Activated naive CD8-positive, alpha-beta T cell (primary cell): Measurements from ENCODE around the gene PWP2.
"Not testable (repeated sequence)": the region's sequence is repeated elsewhere in the genome, so short reads cannot be mapped to it uniquely, and the experiment has no call there.

Experiments used
- H3K27ac Mint-ChIP-seq: one replicate; pipeline ENCODE4 v1.8.0; 2021; ENCODE audit warnings: mixed read lengths
- H3K27me3 Mint-ChIP-seq: one replicate; pipeline ENCODE4 v1.8.0; 2021; ENCODE audit warnings: mixed read lengths
- H3K36me3 Mint-ChIP-seq: one replicate; pipeline ENCODE4 v1.8.0; 2021; ENCODE audit warnings: mixed read lengths
- H3K4me1 Mint-ChIP-seq: one replicate; pipeline ENCODE4 v1.8.0; 2021; ENCODE audit warnings: low read depth, mixed read lengths
- H3K4me3 Mint-ChIP-seq: one replicate; pipeline ENCODE4 v1.8.0; 2021; ENCODE audit warnings: mild to moderate bottlenecking, mixed read lengths
- H3K9me3 Mint-ChIP-seq: one replicate; pipeline ENCODE4 v1.8.0; 2021; ENCODE audit warnings: low read depth, mixed read lengths

Gene PWP2

DNA sequence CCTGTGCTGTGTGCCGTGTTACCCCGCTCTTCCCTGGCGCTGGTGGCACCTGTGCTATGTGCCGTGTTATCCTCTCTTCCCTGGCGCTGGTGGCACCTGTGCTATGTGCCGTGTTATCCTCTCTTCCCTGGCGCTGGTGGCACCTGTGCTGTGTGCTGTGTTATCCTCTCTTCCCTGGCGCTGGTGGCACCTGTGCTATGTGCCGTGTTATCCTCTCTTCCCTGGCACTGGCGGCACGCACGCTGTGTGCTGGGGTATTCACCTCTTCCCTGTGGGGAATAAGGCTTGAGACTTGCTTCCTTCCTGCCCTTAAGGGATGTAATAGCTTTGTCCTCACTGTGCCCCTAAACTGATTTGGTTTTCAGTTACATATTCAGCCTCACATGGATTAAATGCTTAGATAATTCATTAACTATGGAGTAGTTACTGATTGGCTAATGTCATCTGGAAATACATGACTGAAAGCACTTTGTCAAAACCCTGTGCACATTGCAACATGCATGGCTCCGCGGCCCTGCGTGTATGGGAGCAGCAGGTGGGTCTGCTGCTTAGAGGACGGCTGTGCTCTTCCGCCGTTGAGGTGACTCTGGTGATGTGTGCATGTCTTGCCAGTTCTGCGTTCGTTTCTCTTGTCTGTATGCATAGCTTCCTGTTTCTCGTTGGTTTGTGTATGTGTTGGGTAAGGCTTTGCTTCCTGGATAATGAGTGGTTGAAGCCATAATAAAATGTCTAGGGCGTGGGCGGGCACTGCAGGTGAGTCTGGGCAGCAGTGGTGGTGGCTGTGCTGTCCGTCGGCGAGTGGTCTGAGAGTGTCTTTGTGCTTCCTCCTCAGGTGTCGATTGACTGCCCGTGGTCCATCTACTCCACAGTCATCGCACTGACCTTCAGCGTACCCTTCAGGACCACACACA lies 17.9 kb upstream of the PWP2 start:
- no peaks in the 10 kb centered on the region for H3K27me3 Mint-ChIP-seq

DNA sequence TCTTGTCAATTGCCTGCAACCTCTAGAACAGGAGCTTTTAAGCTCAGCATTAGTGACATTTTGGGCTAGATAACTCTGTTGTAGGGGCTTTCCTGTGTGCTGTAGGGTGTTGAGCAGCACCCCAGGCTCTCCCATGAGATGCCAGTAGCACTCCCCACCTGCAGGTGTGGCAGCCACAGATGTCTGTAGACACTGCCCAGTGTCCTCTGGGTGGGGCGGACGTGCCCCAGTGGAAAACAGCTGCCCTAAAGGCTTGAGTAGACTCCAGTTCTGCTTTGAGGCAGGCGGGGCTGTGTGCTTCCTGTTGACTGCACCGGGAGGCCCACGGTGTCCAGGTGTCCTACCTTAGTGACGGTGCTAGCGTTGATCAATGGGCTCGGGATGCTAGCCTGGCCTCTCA lies 16.9 kb upstream of the PWP2 start:
- Mint-ChIP-seq H3K27ac (peak overlapping the region; percentile 95), H3K9me3 (no peaks in the 10 kb centered on the region), H3K27me3 (no peaks in the 10 kb centered on the region), H3K4me1 (peaks cover 67% of the 10 kb centered on the region), H3K4me3 (peak overlapping the region; percentile 70), H3K36me3 (peaks cover 24% of the 10 kb centered on the region)

More for the DNA sequence above, 17.9 kb upstream of the PWP2 start:
- H3K9me3 Mint-ChIP-seq: no peaks in the 10 kb centered on the region
- H3K36me3 Mint-ChIP-seq: peaks cover 27% of the 10 kb centered on the region
- H3K4me1 Mint-ChIP-seq: peaks cover 73% of the 10 kb centered on the region
- H3K27ac Mint-ChIP-seq: peak overlapping the region; percentile 95
- H3K4me3 Mint-ChIP-seq: peak overlapping the region; percentile 70

DNA sequence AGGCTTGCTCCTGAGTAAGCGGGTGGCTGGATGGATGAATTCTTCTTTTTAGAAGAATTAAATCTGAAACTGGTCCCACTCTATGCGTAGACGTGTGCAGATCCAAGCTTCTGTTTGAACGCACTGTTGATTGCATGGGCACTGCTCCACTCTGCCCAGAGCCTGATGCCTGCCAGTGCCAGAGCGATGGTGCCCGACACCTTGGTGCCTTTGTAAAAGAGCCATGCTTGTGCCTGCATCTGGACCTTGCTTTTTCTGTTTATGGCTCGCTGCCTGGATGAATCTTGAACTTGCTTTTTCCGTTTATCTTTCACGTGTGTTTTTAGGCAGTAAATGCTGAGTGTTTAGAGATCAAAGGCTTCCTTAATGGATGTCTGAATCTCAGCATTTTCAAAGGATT lies 15.0 kb upstream of the PWP2 start:
- Mint-ChIP-seq H3K27me3 (no peaks in the 10 kb centered on the region), H3K9me3 (no peaks in the 10 kb centered on the region), H3K27ac (peak overlapping the region; percentile 46), H3K4me3 (no peak overlapping the region), H3K36me3 (peaks cover 19% of the 10 kb centered on the region), H3K4me1 (peaks cover 48% of the 10 kb centered on the region)

DNA sequence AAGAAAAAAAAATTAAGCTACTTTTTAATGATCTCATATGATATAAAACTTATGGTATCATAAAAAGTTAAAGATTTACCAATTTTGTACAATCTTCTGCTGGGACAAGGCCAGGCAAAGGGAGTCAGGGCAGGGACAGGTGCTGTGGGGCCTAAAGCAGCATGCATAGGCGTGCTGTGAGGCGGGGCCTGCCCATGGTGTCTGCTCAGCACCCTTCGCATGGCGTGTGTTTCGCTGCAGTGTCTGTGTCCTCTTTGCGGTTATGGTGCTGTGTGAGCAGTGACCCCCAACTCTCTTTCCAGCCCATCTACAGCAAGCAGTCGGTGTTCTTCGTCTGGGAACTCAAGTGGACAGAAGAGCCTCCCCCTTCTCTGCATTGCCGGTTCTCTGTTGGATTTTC lies 13.4 kb upstream of the PWP2 start:
- Mint-ChIP-seq H3K27me3 (no peaks in the 10 kb centered on the region), H3K9me3 (no peaks in the 10 kb centered on the region), H3K4me3 (no peak overlapping the region), H3K36me3 (peaks cover 19% of the 10 kb centered on the region), H3K27ac (peak overlapping the region; percentile 58), H3K4me1 (peaks cover 32% of the 10 kb centered on the region)

DNA sequence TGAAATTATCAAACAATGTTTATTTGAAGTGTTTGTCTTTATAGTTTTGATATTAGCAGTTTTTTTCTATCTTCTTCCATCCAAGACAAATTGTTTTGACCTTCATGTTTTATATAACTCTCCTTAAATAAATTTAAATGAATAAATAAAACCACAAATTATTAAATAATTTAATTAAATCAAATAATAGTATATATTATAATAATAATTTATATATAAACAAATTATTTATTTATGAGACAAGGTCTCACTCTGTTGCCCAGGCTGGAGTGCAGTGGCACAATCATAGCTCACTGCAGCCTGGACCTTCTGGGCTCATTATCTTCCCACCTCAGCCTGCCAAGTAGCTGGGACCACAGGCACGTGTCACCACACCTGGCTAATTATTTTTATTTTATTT lies 12.4 kb upstream of the PWP2 start:
- Mint-ChIP-seq H3K4me1 (peaks cover 21% of the 10 kb centered on the region), H3K9me3 (no peaks in the 10 kb centered on the region), H3K27me3 (no peaks in the 10 kb centered on the region), H3K36me3 (peaks cover 11% of the 10 kb centered on the region), H3K4me3 (no peak overlapping the region), H3K27ac (no peak overlapping the region)

DNA sequence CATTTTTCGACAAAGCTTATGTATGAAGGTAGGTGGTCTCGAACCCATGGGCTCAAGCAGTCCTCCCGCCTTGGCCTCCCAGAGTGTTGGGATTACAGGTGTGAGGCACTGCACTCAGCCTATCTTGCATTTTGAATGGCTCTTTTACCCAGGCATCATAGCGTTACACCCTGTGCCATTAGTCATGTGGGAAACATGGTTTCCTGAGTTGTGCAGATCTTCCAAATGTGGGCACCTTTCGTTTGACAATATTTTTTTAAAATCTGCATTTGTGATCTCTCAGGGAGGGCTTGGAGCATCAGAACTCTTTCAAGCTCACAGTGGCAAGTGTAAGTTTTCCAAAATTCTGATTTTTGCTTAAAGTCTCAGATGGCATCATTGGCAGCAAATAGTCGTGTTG lies 8.7 kb upstream of the PWP2 start:
- H3K4me3 Mint-ChIP-seq, H3K27me3 Mint-ChIP-seq, H3K4me1 Mint-ChIP-seq, H3K9me3 Mint-ChIP-seq, H3K27ac Mint-ChIP-seq, H3K36me3 Mint-ChIP-seq: not testable (repeated sequence)

DNA sequence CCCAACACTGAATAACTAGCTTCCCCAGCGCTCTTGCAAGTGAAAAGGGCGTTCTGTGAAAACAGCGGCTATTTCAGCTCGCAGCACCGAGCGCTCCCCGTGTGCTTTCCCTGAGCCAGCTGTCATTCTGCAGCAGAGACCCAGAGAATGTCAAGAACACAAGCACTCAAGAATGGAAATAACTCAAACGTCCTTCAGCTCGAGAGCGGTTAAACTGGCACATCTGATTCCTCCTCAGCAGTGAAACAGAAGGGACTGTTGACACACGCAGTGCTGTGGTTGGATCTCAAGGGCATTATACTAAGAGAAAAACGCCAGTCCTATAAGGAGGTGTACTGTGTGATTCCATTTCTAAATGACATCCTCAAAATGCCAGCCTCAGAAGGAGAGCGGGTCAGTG lies 8.2 kb upstream of the PWP2 start:
- not testable (repeated sequence) for H3K9me3 Mint-ChIP-seq, H3K27ac Mint-ChIP-seq, H3K27me3 Mint-ChIP-seq, H3K4me1 Mint-ChIP-seq, H3K36me3 Mint-ChIP-seq, H3K4me3 Mint-ChIP-seq

DNA sequence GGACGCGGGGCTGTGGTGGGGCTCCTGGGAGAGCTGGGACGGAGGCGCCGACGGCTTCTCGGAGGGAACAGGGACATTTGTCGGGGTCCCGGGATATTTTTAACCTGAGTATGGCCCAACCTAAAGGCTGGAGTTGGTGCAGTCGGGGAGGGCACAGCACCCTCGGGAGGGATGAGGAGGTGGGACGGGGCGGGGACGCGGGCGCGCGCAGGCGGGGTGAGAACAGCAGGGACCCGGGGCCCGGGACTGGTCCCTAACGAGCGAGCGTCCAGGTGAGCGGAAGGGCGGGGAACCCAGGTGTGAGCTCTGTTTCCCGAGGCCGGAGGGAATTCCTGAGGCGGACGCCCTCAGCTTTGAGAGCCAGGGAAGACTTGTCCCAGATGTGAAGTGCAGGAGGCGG lies 390 bp downstream of the PWP2 start:
- not testable (repeated sequence) for H3K27me3 Mint-ChIP-seq, H3K4me1 Mint-ChIP-seq, H3K9me3 Mint-ChIP-seq, H3K36me3 Mint-ChIP-seq, H3K27ac Mint-ChIP-seq, H3K4me3 Mint-ChIP-seq

DNA sequence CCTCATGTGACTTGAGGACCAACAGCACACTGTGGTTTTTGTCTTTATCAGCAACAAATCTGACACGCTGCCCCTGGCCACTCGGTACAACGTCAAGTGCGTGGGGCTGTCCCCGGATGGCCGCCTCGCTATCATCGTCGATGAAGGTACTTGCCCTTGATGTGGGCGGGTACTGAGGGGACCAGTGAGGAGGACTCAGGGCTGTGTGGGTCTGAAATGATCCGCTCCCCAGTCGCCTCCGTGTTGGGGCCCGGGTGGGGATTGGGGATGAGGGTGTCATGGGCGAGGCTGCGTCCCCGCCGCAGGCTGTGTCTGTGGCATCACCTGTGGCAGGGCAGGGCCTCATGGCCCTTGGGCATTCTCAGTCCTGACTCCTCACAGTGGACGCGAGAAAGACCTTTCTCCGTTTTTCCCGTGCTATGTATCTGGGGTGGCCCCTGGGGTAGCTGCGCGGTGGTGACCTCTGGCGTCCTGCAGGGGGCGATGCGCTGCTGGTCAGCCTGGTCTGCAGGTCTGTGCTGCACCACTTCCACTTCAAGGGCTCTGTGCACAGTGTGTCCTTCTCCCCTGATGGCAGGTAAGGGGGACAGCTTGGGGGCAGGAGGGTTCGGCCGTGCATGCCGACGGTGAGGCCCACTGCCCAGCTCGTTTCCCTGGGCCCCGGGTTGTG lies 6.6 kb downstream of the PWP2 start:
- H3K4me3 Mint-ChIP-seq, H3K27me3 Mint-ChIP-seq, H3K9me3 Mint-ChIP-seq, H3K4me1 Mint-ChIP-seq, H3K27ac Mint-ChIP-seq, H3K36me3 Mint-ChIP-seq: not testable (repeated sequence)

DNA sequence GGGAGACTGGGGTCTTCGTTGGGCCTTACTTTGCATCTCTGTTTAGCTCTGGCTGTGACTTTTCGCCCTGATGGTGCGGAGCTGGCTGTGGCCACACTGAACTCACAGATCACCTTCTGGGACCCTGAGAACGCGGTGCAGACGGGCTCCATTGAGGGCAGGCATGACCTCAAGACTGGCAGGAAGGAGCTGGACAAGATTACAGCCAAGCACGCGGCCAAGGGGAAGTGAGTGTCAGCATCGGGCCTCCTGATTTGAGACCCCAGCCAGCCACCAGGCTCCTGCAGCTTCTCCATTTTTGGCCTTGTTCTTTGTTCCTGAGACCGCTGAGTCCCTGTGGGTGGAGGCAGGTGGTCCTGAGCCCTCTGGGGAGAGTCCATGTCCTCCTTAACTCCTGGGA lies 14.9 kb downstream of the PWP2 start:
- not testable (repeated sequence) for H3K36me3 Mint-ChIP-seq, H3K4me1 Mint-ChIP-seq, H3K27ac Mint-ChIP-seq, H3K27me3 Mint-ChIP-seq, H3K4me3 Mint-ChIP-seq, H3K9me3 Mint-ChIP-seq

DNA sequence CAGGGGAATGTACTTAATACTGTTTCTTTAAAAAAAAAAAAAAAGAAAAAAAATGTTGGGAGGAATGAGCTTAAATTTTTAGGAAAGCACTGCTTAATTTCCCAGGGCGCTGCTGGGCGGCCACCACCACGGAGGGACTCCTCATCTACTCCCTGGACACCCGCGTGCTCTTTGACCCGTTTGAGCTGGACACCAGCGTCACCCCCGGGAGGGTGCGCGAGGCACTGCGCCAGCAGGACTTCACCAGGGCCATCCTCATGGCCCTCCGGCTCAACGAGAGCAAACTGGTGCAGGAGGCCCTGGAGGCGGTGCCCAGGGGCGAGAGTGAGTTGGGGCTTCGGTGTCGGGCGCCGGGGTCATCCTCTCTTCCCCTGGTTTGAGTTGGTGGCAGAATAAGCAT lies 20.6 kb downstream of the PWP2 start:
- not testable (repeated sequence) for H3K36me3 Mint-ChIP-seq, H3K4me1 Mint-ChIP-seq, H3K4me3 Mint-ChIP-seq, H3K27ac Mint-ChIP-seq, H3K27me3 Mint-ChIP-seq, H3K9me3 Mint-ChIP-seq

DNA sequence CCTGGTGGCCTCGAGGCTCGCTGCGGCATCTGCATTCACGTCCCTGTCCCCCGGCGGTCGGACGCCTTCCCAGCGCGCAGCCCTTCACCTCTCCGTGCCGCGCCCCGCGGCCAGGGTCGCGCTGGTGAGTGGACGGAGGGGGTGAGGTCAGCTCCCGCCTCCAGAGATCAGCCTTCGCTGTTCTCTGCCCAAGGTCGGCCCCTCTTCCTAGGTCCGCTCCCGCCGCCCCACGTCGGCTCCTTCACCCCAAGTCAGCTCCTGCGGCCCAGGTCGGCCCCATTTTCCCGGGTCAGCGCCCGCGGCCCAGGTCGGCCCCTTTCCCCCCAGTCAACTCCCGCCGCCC lies 26.5 kb downstream of the PWP2 start:
- H3K27me3 Mint-ChIP-seq, H3K27ac Mint-ChIP-seq, H3K4me1 Mint-ChIP-seq, H3K36me3 Mint-ChIP-seq, H3K9me3 Mint-ChIP-seq, H3K4me3 Mint-ChIP-seq: not testable (repeated sequence)

DNA sequence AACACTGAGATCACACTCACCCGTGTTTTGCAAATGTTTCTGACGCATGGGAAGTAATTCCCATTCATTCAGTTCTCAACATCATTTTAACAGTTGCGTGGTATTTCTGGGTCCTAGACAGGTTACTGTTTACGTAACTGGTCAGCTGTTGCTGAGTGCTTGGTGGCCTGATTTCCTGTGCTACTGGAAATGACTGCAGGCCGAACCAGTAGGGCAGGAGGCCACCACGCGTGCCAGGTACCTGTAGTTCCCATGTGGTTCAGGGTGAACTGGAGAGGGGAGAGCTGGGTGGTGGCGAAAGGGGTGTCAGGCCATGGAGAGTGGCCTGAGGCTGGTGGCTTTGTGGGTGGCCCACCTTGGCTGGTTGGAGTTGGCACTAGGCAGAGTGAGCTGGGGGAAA lies 27.5 kb downstream of the PWP2 start:
- H3K27ac Mint-ChIP-seq: not testable (repeated sequence)

DNA sequence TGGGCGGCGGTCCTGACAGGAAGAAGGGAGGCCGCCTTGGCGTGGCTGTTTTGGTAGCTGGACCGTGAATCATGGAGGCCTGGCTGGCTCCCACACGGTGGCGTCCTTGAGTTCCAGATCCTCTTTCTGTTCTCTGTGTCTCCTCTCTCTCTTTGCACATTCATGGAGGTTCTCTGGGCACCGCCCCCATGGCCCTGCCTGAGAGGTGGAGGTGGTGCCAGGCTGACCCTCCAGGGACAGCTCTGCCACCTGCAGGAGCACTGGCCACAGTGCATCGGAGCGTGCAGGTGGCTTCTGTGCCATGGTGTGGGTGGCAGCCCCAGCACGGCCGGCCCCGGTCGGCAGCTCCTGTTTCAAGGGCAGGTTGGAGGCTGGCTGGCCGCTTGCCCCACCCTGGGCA lies 30.8 kb downstream of the PWP2 start:
- H3K9me3 Mint-ChIP-seq, H3K4me3 Mint-ChIP-seq, H3K27ac Mint-ChIP-seq, H3K36me3 Mint-ChIP-seq, H3K4me1 Mint-ChIP-seq, H3K27me3 Mint-ChIP-seq: not testable (repeated sequence)

More for the DNA sequence above, 27.5 kb downstream of the PWP2 start:
- H3K4me1 Mint-ChIP-seq, H3K36me3 Mint-ChIP-seq, H3K4me3 Mint-ChIP-seq, H3K9me3 Mint-ChIP-seq, H3K27me3 Mint-ChIP-seq: not testable (repeated sequence)

DNA sequence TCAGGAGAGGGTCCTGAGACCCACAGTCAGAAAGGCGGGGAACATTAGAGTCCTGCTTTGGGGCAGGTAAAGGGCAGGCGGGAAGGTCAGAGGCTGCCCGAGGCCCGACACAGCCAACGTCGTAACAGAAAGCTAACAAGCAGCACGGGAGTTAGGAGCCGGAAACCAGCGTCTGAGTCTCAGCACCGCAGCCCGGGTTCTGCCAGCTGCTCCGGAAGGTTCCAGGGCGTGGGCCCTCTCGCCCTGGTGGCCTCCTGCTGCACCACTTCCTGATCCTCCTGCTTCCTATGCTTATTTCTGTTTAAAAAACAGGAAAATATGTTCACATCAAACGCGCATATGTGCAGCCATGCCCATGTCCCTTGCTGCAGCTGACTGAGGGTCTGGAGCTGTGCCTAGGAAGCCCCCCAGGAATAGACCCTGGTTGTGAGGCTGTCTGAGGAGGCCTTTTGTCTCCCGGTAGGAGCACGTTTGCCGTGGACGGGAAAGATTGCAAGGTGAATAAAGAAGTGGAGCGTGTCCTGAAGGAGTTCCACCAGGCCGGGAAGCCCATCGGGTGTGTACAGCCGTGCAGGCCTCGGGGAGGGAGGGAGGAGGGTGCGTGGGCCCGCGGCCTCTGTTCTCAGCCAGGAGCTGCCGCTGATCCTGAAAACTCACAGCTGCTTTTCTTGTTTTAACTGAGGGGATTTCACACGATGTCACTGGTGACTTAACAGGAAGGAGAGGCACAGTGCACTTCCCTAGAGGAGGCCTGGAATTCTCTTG lies 32.8 kb downstream of the PWP2 start:
- H3K4me1 Mint-ChIP-seq, H3K4me3 Mint-ChIP-seq, H3K27me3 Mint-ChIP-seq, H3K36me3 Mint-ChIP-seq, H3K9me3 Mint-ChIP-seq, H3K27ac Mint-ChIP-seq: not testable (repeated sequence)
